Endodermal cell (in vitro differentiated cells): ENCODE results near the gene EPHB3. TPM values are rescaled to one million over a fixed set of nuclear protein-coding genes. Genes with fewer than 3 reads are reported as not detected.

Experiments
- DNase-seq: peaks from one replicate; pipeline ENCODE4 v3.0.0-alpha.2; 2017
- H3K27ac ChIP-seq: 2 replicates; pipeline ENCODE4 v1.5.1; 2013; ENCODE audit warnings: mild to moderate bottlenecking, low read depth, low read length, moderate library complexity
- H3K27me3 ChIP-seq: 2 replicates; pipeline ENCODE4 v1.6.1; 2013; ENCODE audit warnings: mild to moderate bottlenecking, low read length, moderate library complexity; ENCODE audit not compliant: insufficient read depth, control insufficient read depth, poor library complexity, severe bottlenecking
- H3K36me3 ChIP-seq: 2 replicates; pipeline ENCODE4 v1.7.0; 2013; ENCODE audit warnings: mild to moderate bottlenecking, low read length, moderate library complexity; ENCODE audit not compliant: control insufficient read depth, insufficient read depth
- H3K4me1 ChIP-seq: one replicate; pipeline ENCODE4 v1.7.0; 2013; ENCODE audit warnings: low read length; ENCODE audit not compliant: control insufficient read depth, insufficient read depth
- H3K4me3 ChIP-seq: 2 replicates; pipeline ENCODE4 v1.5.1; 2013; ENCODE audit warnings: mild to moderate bottlenecking, low read length, moderate library complexity
- H3K9ac ChIP-seq: 2 replicates; pipeline ENCODE4 v1.6.1; 2013; ENCODE audit warnings: mild to moderate bottlenecking, low read length, moderate library complexity; ENCODE audit not compliant: poor library complexity, severe bottlenecking; ENCODE audit errors: extremely low read depth
- H3K9me3 ChIP-seq: 2 replicates; pipeline ENCODE4 v1.6.1; 2013; ENCODE audit warnings: mild to moderate bottlenecking, low read length, moderate library complexity; ENCODE audit not compliant: control insufficient read depth
- H3K27ac Mint-ChIP-seq: 2 replicates; pipeline ENCODE4 v1.8.0; 2020; ENCODE audit warnings: mixed read lengths
- H3K27me3 Mint-ChIP-seq: 2 replicates; pipeline ENCODE4 v1.8.0; 2021; ENCODE audit warnings: mild to moderate bottlenecking, mixed read lengths; ENCODE audit not compliant: insufficient read depth
- H3K36me3 Mint-ChIP-seq: 2 replicates; pipeline ENCODE4 v1.8.0; 2020; ENCODE audit warnings: low read depth, mixed read lengths
- H3K4me1 Mint-ChIP-seq: 2 replicates; pipeline ENCODE4 v1.8.0; 2020; ENCODE audit warnings: mixed read lengths
- H3K4me3 Mint-ChIP-seq: 2 replicates; pipeline ENCODE4 v1.8.0; 2020; ENCODE audit warnings: mild to moderate bottlenecking, moderate library complexity, mixed read lengths
- H3K9me3 Mint-ChIP-seq: 2 replicates; pipeline ENCODE4 v1.8.0; 2020; ENCODE audit warnings: mild to moderate bottlenecking, mixed read lengths
- WGBS, 2 experiments: methylation state at CpG; one replicate each; pipeline versions ENCODE4 v1.1.5 to v1.1.7; 2013; ENCODE audit warnings: missing lambda C conversion rate in 2 of 2, mixed read lengths in 1 of 2; ENCODE audit not compliant: insufficient coverage in 1 of 2, insufficient read length in 1 of 2; 5-methylcytosine and 5-hydroxymethylcytosine counted together
- total RNA-seq, 2 donors: library from RNA; stranded (reverse); fragmentation: NEBNext Ultra II Directional in 1 of 2; extraction: Animal tissue kit (Norgen Biotek cat#: 25700) in 1 of 2; gene quantifications; 2 replicates in 1 of 2; 3 replicates in 1 of 2; pipeline ENCODE4 v1.2.1, GENCODE V29; 2021
- TF ChIP-seq, protein P1 (sequence below): fragments of 200-600 bp; sonication (generic); conservative IDR thresholded peaks from 2 replicates; pipeline ENCODE4 v1.5.0; 2021; ENCODE audit warnings: antibody characterized with exemption, mild to moderate bottlenecking

The EPHB3 gene
- total RNA-seq, 2 donors from 2014 or later = 32.7 to 36.9 TPM

DNA sequence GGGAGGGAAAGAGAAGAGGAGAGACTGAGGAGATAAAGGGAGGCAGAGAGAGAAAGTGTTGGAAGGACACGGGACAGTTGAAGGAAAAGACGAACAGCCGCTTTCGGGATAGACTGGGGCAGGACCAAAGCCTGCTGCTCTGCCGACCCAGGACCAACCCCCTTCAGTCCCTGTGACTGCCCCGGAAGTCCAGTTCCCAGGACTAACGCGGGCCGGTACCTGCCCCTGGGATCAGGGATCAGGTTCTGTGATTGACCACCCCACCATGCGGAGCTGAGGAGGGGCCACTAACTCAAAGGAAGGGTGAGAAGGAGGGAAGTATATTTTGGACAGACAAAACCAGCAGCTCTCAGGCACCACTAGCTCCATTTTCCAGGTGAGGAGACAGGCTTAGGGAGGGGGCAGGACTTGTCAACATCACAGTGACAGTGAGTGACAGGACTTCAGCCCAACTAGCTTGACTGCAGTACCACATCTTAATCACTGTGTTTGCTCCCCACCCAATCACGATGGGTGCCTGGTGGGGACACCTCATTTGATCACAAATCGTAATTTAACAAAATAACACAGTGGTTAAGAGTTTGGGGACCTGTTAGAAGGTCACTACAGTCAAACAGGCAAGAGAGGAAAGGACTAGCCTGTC lies 9.8 kb upstream of the EPHB3 start:
- no peak overlapping the region for H3K27ac Mint-ChIP-seq
- DNase-seq = no peak
- no peak overlapping the region for H3K4me3 Mint-ChIP-seq
- Histone ChIP-seq H3K36me3 (no peaks in the 10 kb centered on the region), H3K27ac (no peak overlapping the region), H3K9me3 (no peaks in the 10 kb centered on the region), H3K4me3 (no peak overlapping the region), H3K4me1 (peaks cover 1% of the 10 kb centered on the region), H3K27me3 (peaks cover 10% of the 10 kb centered on the region), H3K9ac (no peak overlapping the region)
- no peaks in the 10 kb centered on the region for H3K36me3 Mint-ChIP-seq
- peaks cover 4% of the 10 kb centered on the region for H3K4me1 Mint-ChIP-seq
- H3K27me3 Mint-ChIP-seq = peaks cover 27% of the 10 kb centered on the region
- WGBS, 2 experiments = 91 to 94% methylated on average over 11 to 12 of the region's 12 CpGs
- no peaks in the 10 kb centered on the region for H3K9me3 Mint-ChIP-seq
- TF ChIP-seq, protein P1, sequence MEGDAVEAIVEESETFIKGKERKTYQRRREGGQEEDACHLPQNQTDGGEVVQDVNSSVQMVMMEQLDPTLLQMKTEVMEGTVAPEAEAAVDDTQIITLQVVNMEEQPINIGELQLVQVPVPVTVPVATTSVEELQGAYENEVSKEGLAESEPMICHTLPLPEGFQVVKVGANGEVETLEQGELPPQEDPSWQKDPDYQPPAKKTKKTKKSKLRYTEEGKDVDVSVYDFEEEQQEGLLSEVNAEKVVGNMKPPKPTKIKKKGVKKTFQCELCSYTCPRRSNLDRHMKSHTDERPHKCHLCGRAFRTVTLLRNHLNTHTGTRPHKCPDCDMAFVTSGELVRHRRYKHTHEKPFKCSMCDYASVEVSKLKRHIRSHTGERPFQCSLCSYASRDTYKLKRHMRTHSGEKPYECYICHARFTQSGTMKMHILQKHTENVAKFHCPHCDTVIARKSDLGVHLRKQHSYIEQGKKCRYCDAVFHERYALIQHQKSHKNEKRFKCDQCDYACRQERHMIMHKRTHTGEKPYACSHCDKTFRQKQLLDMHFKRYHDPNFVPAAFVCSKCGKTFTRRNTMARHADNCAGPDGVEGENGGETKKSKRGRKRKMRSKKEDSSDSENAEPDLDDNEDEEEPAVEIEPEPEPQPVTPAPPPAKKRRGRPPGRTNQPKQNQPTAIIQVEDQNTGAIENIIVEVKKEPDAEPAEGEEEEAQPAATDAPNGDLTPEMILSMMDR = no peak

DNA sequence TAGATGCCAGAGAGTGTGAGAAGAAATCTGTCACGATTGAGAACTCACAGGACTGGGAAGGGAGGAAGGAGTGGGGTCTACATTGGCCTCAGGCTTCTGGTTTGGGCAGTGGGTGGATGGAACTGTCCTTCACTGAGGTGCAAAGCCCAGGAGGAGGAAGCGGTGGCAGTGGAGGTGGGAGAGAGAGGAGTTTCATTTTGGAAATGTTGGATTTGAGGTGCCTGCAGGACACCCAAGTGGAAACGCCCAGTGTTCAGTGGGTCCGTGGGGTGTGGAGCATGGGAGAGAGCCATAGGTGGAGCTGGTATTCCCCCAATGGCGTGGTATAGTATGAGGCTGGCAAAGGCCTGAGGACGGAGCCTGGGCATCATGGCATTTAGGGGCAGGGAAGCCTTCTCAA lies 9.3 kb upstream of the EPHB3 start:
- H3K4me1 Mint-ChIP-seq = peaks cover 8% of the 10 kb centered on the region
- peaks cover 28% of the 10 kb centered on the region for H3K27me3 Mint-ChIP-seq
- H3K27ac Mint-ChIP-seq = no peak overlapping the region
- no peak for DNase-seq
- H3K4me3 ChIP-seq = no peak overlapping the region
- TF ChIP-seq, protein P1 = no peak
- no peak overlapping the region for H3K4me3 Mint-ChIP-seq
- H3K9me3 Mint-ChIP-seq = no peaks in the 10 kb centered on the region
- no peaks in the 10 kb centered on the region for H3K36me3 Mint-ChIP-seq
- H3K27ac ChIP-seq = no peak overlapping the region
- no peak overlapping the region for H3K9ac ChIP-seq
- peaks cover 16% of the 10 kb centered on the region for H3K27me3 ChIP-seq
- no peaks in the 10 kb centered on the region for H3K9me3 ChIP-seq
- H3K36me3 ChIP-seq = no peaks in the 10 kb centered on the region
- peaks cover 7% of the 10 kb centered on the region for H3K4me1 ChIP-seq
- 92 to 94% methylated on average over 4 to 6 of the region's 6 CpGs for WGBS, 2 experiments

DNA sequence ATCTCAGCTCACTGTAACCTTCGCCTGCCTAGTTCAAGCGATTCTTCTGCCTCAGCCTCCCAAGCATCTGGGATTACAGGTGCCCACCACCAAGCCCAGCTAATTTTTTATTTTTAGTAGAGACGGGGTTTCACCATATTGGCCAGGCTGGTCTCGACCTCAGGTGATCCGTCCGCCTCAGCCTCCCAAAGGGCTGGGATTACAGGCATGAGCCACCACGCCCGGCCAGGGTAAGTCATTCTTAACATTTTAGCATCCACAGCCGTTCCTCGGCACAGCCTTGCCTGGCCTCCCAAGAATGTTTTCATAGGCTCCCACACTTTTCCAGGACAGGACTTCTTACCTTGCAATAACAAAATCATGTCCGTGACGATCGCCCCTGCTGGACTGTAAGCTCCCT lies 8.7 kb upstream of the EPHB3 start:
- no peak overlapping the region for H3K27ac ChIP-seq
- no peak for DNase-seq
- H3K4me3 ChIP-seq = no peak overlapping the region
- TF ChIP-seq, protein P1 = no peak
- no peaks in the 10 kb centered on the region for H3K36me3 ChIP-seq
- H3K4me3 Mint-ChIP-seq = no peak overlapping the region
- H3K27me3 ChIP-seq = peaks cover 18% of the 10 kb centered on the region
- no peak overlapping the region for H3K9ac ChIP-seq
- H3K9me3 ChIP-seq = no peaks in the 10 kb centered on the region
- peaks cover 8% of the 10 kb centered on the region for H3K4me1 ChIP-seq
- H3K27ac Mint-ChIP-seq = no peak overlapping the region
- no peaks in the 10 kb centered on the region for H3K36me3 Mint-ChIP-seq
- 92 to 96% methylated on average over 13 of the region's 13 CpGs for WGBS, 2 experiments
- peaks cover 13% of the 10 kb centered on the region for H3K4me1 Mint-ChIP-seq
- no peaks in the 10 kb centered on the region for H3K9me3 Mint-ChIP-seq
- peaks cover 33% of the 10 kb centered on the region for H3K27me3 Mint-ChIP-seq
